NCI-H226 (cell line): Measurements from ENCODE around the gene PLCL1.

Experiments used
- DNase-seq: peaks from one replicate; pipeline ENCODE4 v3.0.0-alpha.2; 2015

PLCL1 gene

GRCh38 chr2:197964720-197965119 lies 160.3 kb downstream of the PLCL1 start:
- no peak for DNase-seq

- no peak for DNase-seq
These were observed 161.4 kb downstream of the PLCL1 start for GRCh38 chr2:197965756-197966155.

GRCh38 chr2:197969391-197969893 lies 165.0 kb downstream of the PLCL1 start:
- DNase-seq, result peak; percentile 78

GRCh38 chr2:197972061-197972460 lies 167.7 kb downstream of the PLCL1 start:
- peak; percentile 45 for DNase-seq

- DNase-seq, result no peak
These were observed 168.2 kb downstream of the PLCL1 start for GRCh38 chr2:197972587-197972986.

- DNase-seq, result no peak
These were observed 169.4 kb downstream of the PLCL1 start for GRCh38 chr2:197973772-197974171.

- no peak for DNase-seq
These were observed 171.6 kb downstream of the PLCL1 start for GRCh38 chr2:197975931-197976519.

GRCh38 chr2:197978971-197979370 lies 174.6 kb downstream of the PLCL1 start:
- no peak for DNase-seq

- DNase-seq, result no peak
These were observed 178.2 kb downstream of the PLCL1 start for GRCh38 chr2:197982565-197982964.

GRCh38 chr2:197985029-197985638 lies 180.7 kb downstream of the PLCL1 start:
- no peak for DNase-seq

- DNase-seq, result no peak
These were observed 182.6 kb downstream of the PLCL1 start for GRCh38 chr2:197986977-197987376.

GRCh38 chr2:197990356-197990755 lies 186.0 kb downstream of the PLCL1 start:
- DNase-seq, result no peak

GRCh38 chr2:197992482-197993133 lies 188.2 kb downstream of the PLCL1 start:
- DNase-seq, result no peak

- no peak for DNase-seq
These were observed 189.0 kb downstream of the PLCL1 start for GRCh38 chr2:197993363-197993762.

GRCh38 chr2:197993830-197994229 lies 189.4 kb downstream of the PLCL1 start:
- DNase-seq, result peak; percentile 50

GRCh38 chr2:197994751-197995150 lies 190.4 kb downstream of the PLCL1 start:
- no peak for DNase-seq

- DNase-seq, result no peak
These were observed 192.2 kb downstream of the PLCL1 start for GRCh38 chr2:197996583-197996982.

- DNase-seq, result no peak
These were observed 192.7 kb downstream of the PLCL1 start for GRCh38 chr2:197997083-197997541.

- DNase-seq, result no peak
These were observed 194.3 kb downstream of the PLCL1 start for GRCh38 chr2:197998702-197999101.

- DNase-seq, result no peak
These were observed 196.0 kb downstream of the PLCL1 start for GRCh38 chr2:198000417-198000816.

GRCh38 chr2:198004173-198004572 lies 199.8 kb downstream of the PLCL1 start:
- peak; percentile 13 for DNase-seq

GRCh38 chr2:198004921-198005829 lies 200.8 kb downstream of the PLCL1 start:
- no peak for DNase-seq

GRCh38 chr2:198006733-198007132 lies 202.3 kb downstream of the PLCL1 start:
- no peak for DNase-seq
